ENCODE data around the gene HS3ST3A1.

DNA sequence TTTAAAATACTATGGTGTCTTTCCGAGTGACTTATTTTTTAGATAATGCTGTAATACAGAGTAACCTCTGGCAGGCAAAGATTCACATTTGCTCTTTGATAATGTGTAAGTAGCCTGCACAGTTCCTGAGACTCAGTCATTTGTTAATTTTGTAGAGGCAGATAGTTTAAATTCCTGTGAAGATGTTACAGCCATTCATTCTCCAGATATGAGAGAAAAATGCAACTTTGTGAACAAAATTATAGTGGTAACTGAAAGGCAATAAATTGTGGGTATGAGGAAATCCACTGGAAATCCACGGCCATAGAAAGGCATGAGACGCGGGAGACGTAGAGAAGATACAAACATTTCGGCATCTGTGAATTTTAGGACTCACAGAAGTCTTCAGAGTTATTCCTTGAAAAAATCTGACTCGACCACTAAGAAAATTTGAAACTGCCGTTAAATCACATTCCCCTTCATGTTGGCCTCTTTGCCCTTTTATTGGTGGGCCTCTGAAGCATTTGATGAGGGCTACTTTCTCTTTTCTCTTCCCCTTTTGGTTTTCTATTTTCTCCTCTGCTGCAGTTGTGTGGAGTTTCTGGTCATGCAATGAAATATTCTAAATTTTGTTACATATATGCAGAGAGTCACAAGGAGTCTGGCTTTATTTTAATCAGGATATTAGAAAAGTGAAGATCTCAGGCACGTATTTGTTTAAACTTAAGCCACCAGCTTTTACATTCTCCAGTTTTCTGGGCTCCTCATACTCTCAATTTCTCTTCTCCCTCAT lies 18.8 kb downstream of the HS3ST3A1 start:
- no peak for TF ChIP-seq POLR2A (IDR thresholded peaks at IDR 0.05)
- no peak for TF ChIP-seq POLR2AphosphoS5 (IDR thresholded peaks at IDR 0.05)
